Femur (tissue), 1 donor: ENCODE measurements around the gene NR1I3.
A peak's percentile ranks its signal among the peaks of the same experiment; 100 is the strongest.
"Not testable (repeated sequence)": the region's sequence is repeated elsewhere in the genome, so short reads cannot be mapped to it uniquely, and the experiment has no call there.

Experiments
- DNase-seq: peaks from one replicate; pipeline ENCODE4 v3.0.0-alpha.2; 2017

Gene NR1I3

GRCh38 chr1:161244888-161245287, 6.9 kb upstream of the NR1I3 start:
- no peak for DNase-seq

DNA sequence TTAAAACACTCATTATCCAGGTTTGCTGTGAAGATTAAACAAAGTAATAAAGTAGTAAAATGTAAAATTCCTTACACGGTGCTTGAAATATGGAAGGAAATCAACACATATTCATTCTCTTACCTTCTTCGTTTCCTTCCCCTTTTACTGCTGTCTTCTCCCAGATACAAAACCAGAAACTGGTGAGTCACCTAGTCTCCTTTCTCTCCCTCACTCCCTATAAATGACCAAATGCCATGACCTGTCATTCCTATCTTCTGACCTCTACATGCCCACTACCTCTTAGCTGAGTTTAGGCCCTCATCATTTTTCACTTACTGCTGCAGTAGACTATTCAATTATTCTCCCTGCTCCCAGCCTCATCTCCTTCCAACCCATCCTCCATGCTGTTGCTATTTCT, 4.3 kb upstream of the NR1I3 start:
- no peak for DNase-seq

DNA sequence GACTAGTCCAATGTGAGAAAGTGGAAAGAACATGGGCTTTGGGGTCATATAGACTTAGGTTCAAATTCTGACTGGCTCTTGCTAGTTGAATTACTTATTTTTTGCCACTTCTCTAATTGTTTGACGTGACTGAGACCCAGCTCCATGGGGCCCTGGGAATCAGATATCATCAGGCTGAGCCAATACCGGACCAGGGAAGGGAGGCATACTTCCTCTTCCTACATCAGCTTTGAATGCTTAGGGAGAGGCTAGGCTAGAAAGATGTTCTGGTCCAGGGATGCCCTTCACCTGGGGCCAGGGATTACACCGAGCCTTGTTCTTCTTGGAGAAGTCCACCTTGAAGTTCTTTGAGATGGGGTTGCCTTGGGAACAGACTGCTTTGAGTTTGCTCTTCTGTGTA, 3.7 kb upstream of the NR1I3 start:
- no peak for DNase-seq

DNA sequence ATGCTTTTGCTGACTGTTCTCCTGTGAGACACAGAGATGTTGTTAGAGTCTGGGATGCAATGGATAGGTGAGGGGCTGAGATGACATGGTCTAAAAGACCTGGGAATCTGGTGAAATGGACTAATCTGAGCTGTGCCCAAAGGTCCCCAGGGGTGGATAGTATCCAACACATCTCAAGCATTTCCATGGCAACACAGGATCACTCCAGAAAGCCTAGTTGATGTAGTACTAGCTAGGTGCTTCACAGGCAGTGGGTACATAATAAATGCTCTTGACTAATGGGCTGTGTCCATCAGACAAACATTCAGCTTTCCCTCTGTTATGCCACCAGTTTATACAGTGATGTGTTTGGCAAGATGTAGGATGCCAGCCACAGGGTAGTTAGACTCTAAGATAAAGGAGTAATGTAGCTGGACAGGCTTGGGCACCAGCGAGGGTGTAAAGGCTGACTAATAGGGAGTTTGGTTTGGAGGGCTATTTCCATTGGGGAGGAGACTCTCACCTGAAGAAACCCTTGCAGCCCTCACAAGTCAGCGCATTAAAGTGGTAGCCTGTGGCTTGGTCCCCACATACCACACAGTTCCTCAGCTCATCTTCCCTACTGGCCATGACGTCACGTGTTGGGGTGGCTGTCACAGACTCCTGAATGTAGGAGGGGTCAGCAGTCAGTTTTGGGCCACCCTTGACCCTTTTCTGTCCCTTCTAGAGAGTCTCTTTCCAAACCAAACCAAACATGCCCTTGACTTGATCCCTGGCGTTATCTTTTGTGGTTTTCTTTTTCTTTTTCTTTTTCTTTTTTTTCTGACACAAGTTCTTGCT, 1.8 kb downstream of the NR1I3 start:
- DNase-seq = no peak

DNA sequence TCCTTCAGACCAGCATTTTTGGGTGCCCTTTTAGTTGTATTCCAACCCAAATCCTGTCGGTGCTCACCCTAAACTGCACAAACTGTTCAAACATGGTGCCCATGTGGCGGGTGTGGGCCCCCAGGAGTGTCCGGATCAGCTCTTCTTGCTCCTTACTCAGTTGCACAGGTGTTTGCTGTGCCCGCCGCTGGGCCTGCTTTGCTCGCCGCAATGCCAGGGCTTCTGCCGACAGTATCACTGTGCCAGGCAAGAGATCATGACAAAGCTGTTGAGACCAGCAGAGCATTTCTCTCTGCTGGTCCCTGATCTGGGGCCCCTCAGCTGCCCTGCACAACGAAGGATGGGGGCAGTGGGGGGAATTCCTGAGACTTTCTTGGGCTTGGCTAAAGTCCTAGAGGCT, 4.9 kb downstream of the NR1I3 start:
- DNase-seq = no peak

- no peak for DNase-seq
These were observed 7.2 kb downstream of the NR1I3 start for GRCh38 chr1:161230762-161231161.

DNA sequence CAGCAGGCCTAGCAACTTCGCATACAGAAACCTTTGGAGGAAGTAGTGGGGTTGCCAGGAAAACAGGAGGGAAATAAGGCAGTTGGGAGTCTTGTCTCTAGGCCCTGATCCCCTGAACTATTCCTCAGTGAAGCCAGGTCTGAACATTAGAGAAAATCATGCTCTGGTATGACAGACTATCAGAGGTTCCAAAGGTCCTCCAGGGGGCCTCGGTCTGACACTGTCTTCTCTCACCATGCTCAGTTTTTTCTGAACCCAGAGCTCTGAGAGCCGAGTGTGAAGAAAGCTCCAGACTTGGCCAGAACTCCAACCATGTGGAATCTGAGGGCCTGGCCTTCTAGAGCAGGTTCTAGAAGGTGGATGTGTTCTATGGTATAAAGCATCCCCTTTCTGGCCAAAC, 8.1 kb downstream of the NR1I3 start:
- no peak for DNase-seq

GRCh38 chr1:161228032-161228431, 10.0 kb downstream of the NR1I3 start:
- DNase-seq = no peak

GRCh38 chr1:161227196-161227871, 10.7 kb downstream of the NR1I3 start:
- DNase-seq = peak; percentile 84

DNA sequence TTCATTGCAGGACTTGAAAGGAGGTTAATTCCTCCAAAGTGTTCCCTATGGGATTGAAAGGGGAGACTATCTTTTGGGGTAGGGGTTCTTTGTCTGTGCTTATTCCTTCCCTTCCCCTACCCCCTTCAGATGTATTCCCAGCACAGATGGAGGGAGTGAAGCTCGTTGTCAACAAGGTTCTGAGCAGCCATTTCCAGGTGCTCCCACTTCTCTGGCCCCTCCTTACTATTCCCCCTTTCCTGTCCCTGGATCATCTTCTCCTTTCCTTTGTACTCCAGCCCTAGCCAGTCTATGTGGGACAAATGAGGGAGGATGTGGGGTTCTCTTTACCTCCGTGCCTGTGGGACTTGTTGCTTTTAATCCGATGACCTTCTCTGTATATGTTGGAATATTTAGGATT, 11.2 kb downstream of the NR1I3 start:
- DNase-seq = no peak

DNA sequence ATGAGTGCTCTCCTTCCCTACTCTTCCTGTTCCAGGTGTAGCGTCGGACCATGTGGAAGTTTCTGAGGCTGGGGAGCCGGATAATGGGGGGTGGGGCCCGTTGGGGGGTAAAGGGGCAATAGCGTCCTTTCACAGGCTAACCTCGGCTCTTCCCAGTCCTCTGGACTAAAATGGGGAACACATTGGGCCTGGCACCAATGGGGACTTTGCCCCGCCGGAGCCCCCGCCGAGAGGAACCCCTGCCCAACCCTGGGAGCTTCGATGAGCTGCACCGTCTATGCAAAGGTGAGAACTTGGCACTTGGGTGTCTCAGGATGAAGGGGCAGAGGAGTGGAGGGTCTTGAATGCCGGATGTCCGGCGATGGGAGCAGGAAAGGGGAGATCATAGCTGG, 11.7 kb downstream of the NR1I3 start:
- DNase-seq = no peak

- DNase-seq = peak; percentile 93
These were observed 12.3 kb downstream of the NR1I3 start, which contains the start of gene TOMM40L for GRCh38 chr1:161225534-161226319. TOMM40L (plus strand) TSS chr1:161226060; CDS start chr1:161226490, 430 bp downstream.

GRCh38 chr1:161225178-161225533, 12.8 kb downstream of the NR1I3 start:
- DNase-seq = no peak

DNA sequence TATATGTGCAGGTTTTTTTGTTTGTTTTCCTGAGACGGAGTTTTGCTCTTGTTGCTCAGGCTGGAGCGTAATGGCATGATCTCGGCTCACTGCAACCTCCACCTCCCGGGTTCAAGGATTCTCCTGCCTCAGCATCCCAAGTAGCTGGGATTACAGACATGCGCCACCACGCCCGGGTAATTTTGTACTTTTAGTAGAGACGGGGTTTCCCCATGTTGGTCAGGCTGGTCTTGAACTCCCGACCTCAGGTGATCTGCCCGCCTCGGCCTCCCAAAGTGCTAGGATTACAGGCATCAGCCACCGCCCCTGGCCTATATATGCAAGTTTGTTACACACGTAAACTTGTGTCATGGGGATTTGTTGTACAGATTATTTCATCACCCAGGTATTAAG, 13.3 kb downstream of the NR1I3 start:
- not testable (repeated sequence) for DNase-seq

- no peak for DNase-seq
These were observed 14.0 kb downstream of the NR1I3 start for GRCh38 chr1:161223805-161224694.

GRCh38 chr1:161222175-161223019, 15.6 kb downstream of the NR1I3 start:
- no peak for DNase-seq

DNA sequence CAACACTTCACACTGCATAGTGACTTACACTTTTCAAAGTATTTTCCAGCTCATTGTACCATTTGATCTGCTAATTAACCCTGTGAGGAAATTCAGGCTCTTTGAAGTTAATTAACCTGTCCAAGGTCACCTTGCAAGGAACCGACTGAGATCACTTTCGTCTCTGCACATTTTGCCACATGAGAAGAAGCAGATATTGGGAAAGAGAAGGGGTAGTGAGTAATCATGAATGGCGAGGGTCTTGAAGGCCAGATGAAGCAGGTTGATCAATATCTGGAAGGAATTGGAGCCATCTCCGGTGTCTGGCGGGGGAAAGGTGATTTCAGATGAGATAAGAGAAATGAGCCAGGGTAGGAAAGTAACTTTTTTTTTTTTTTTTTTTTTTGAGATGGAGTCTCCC, 18.0 kb downstream of the NR1I3 start:
- no peak for DNase-seq

- DNase-seq = no peak
These were observed 18.7 kb downstream of the NR1I3 start for GRCh38 chr1:161219078-161219892.

GRCh38 chr1:161218301-161219077, 19.5 kb downstream of the NR1I3 start:
- no peak for DNase-seq

DNA sequence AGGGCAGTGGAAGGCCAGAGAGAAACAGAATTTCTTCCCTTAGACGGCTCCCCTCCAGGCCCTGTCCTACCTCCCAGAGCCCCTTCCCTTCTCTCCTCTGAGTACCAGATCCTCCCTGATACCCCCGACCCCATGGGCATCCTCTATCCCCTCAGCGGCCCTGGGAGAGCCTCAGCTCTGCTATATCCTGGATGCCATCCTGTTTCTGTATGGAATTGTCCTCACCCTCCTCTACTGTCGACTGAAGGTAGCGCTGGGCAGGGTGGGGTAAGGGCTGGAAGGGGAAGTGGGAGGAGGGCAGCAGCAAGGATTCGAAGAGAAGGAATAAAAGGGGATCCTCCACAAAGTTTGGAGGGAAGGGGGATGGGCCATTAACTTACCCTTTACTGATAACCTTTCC, 20.2 kb downstream of the NR1I3 start:
- no peak for DNase-seq
